ENCODE results near the gene CFDP1.
A peak's percentile ranks its signal among the peaks of the same experiment; 100 is the strongest.

The CFDP1 gene

DNA sequence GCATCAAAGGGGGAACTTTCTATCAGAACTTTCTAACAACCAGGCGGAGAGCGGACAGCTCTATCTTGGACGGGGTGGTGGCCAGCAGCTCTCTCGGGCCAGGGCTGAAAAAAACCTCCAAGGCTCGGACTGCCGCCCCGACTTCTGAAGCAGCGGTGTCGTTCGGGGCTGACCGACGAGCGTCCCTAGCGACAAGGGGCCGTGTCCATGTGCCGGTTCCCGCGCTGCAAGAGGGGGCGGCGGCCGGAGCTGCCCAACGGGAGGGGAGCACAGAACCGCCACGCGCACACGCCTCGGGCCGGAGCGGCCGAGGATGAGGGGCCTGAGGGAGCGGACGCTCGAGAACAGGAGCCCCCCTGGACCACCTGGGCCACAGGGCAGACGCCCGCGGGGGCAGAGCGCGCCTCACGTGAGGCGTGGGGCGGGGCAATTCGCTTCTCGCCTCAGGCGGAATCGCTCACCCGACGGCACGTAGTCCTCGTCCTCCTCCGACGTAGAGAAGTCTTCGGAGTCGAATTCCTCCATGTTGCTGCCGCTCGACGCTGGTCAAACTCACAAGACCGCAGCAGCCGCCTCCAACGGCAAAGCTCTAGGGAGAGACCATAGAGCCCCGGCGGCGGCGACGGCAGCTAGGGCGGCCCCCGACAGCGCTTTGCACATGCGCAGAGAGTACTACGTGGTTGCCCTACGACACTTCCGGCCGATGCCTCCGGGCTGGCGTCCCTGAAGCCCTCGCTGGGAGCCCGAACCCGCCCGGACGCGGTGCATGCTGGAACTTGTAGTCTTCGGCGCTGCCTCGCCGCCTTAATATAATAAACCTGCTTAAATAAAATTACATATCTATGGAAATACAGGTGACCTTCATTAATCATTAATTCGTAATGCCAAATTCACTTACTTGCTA is at the start of gene CFDP1:
TSS of gene CFDP1 (minus strand) at position 676 of the 904 bp plus-strand sequence. CDS start at position 525, 151 bp downstream.
- Histone ChIP-seq H4K20me1 (peaks cover 0 to 32% (median 7%) of the 10 kb centered on the region in 11 experiments; a peak in 8 of 22 replicates), H3K36me3 (peaks cover 0 to 21% (median 5%) of the 10 kb centered on the region in 11 experiments; a peak in 7 of 22 replicates), H3K27ac (peak within 1 kb of the TSS; percentile 73 to 96 (median 89)), H3K4me2 (peak within 1 kb of the TSS; percentile 77 to 93 (median 87)), H3K4me3 (peak within 1 kb of the TSS; percentile 71 to 93 (median 83)), H3K9ac (peak within 1 kb of the TSS; percentile 75 to 96 (median 89)), H3K27me3 (no peaks in the 10 kb centered on the region), H3K4me1 (peaks cover 25 to 44% (median 37%) of the 10 kb centered on the region in 10 experiments), H3K9me3 (replicated peaks in 1 of 11) (peaks cover 0 to 6% (median 0%) of the 10 kb centered on the region in 11 experiments; a peak in 4 of 22 replicates)
- no peak for TF ChIP-seq Cebpa-rat (IDR thresholded peaks at IDR 0.05)

DNA sequence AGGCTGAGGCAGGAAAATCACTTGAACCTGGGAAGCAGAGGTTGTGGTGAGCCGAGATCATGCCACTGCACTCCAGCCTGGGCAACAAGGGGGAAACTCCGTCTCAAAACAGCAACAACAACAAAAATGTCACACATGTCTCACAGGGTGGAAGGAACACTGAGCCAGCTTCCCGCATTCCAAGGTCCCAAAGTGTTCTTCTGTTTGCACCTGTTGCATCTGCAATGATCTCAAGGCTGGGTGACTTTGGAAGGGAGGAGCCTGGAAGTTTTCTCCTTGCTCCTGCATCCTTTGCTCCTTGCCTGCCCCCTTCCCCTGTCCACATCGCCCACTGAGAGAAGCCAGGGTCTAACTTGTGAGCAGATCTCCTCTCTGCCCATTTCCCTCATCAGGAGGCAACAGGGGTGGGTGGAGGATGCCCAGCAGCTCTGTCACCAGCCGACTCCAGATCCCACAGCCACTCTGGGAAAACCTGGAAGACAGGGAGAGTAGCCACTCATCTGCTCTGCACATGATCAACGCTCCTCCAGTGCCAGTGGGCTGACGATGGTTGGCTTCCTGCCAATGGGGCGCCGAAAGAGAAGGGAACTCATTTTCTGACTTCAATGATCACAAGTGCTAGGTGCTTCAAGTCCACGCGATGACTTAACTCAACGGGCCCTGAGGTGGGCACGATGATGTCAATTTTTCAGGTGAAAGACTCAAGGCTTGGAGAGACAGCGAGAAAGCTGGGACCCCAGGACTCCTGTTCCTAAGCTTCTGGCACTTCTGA is 49.3 kb upstream of the CFDP1 start:
- Histone ChIP-seq H3K9ac (no peak overlapping the region), H3K27ac (peak overlapping the region in 1 of 11 experiments; percentile 10; a peak in 1 of 22 replicates), H4K20me1 (peaks cover 0 to 14% (median 0%) of the 10 kb centered on the region in 11 experiments; a peak in 3 of 22 replicates), H3K27me3 (no peaks in the 10 kb centered on the region), H3K4me1 (peaks cover 48 to 63% (median 56%) of the 10 kb centered on the region in 10 experiments), H3K36me3 (peaks cover 0 to 82% (median 35%) of the 10 kb centered on the region in 11 experiments; a peak in 17 of 22 replicates), H3K9me3 (replicated peaks in 1 of 11) (no peaks in the 10 kb centered on the region), H3K4me2 (peak overlapping the region in 2 of 11 experiments; percentile 87 to 95; a peak in 1 of 22 replicates), H3K4me3 (no peak overlapping the region)
- TF ChIP-seq Cebpa-rat (IDR thresholded peaks at IDR 0.05): no peak

DNA sequence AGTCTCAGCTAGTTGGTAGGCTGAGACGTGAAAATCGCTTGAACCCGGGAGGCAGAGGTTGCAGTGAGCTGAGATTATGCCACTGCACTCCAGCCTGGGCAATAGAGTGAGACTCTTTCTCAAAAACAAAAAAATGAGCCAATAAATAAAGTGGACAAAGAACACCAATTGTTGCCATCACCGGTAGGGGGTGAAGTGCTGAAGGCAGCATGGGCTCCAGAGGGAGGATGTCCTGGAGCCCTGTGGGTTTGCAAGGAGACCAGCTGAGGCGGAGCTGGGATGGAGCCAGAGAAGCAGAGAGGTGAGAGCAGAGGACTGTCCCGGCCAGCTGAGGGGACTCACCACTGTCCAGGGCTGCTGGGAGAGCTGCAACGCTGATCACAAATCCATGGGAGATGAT is 48.2 kb upstream of the CFDP1 start:
- Histone ChIP-seq H3K27ac (no peak overlapping the region), H3K9ac (no peak overlapping the region), H3K4me2 (no peak overlapping the region), H3K27me3 (no peaks in the 10 kb centered on the region), H3K36me3 (peaks cover 0 to 81% (median 38%) of the 10 kb centered on the region in 11 experiments; a peak in 17 of 22 replicates), H3K4me1 (peaks cover 37 to 64% (median 53%) of the 10 kb centered on the region in 10 experiments), H4K20me1 (peaks cover 0 to 14% (median 0%) of the 10 kb centered on the region in 11 experiments; a peak in 3 of 22 replicates), H3K4me3 (no peak overlapping the region), H3K9me3 (replicated peaks in 1 of 11) (no peaks in the 10 kb centered on the region)
- no peak for TF ChIP-seq Cebpa-rat (IDR thresholded peaks at IDR 0.05)

DNA sequence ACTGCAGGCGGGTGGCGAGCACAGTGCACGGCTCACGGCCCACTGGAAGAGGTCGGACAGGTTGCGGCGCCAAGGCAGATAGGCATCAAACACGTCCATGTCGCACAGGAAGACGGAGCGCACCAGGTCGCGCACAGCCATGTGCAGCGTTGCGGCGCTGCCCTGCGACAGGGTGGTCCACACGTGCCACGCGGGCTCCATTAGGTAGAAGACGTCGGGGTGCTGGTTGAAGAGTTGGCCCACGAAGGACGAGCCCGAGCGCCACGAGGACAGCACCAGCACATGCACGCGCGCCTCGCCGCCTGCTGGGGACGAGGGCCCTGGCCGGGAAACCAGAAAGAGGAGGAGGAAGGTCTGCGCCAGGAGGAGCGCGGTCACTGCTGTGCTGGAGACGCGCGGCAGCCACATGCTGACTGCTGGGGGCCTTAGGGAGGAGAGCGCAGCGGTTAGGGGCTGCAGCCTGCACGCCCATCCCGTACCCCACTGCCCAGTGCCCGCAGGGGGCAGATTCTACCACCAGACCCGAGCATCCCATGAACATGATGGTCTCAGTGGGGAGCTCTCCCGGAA is 46.2 kb upstream of the CFDP1 start:
- Histone ChIP-seq H3K4me2 (peak overlapping the region in 1 of 11 experiments; percentile 85; a peak in 1 of 22 replicates), H3K36me3 (peaks cover 0 to 94% (median 38%) of the 10 kb centered on the region in 11 experiments; a peak in 17 of 22 replicates), H3K27ac (no peak overlapping the region; a peak in 1 of 22 replicates), H3K4me1 (peaks cover 17 to 44% (median 33%) of the 10 kb centered on the region in 10 experiments), H3K9me3 (replicated peaks in 1 of 11) (no peaks in the 10 kb centered on the region), H3K9ac (no peak overlapping the region), H3K27me3 (no peaks in the 10 kb centered on the region), H4K20me1 (no peaks in the 10 kb centered on the region), H3K4me3 (no peak overlapping the region)
- TF ChIP-seq Cebpa-rat (IDR thresholded peaks at IDR 0.05): no peak

DNA sequence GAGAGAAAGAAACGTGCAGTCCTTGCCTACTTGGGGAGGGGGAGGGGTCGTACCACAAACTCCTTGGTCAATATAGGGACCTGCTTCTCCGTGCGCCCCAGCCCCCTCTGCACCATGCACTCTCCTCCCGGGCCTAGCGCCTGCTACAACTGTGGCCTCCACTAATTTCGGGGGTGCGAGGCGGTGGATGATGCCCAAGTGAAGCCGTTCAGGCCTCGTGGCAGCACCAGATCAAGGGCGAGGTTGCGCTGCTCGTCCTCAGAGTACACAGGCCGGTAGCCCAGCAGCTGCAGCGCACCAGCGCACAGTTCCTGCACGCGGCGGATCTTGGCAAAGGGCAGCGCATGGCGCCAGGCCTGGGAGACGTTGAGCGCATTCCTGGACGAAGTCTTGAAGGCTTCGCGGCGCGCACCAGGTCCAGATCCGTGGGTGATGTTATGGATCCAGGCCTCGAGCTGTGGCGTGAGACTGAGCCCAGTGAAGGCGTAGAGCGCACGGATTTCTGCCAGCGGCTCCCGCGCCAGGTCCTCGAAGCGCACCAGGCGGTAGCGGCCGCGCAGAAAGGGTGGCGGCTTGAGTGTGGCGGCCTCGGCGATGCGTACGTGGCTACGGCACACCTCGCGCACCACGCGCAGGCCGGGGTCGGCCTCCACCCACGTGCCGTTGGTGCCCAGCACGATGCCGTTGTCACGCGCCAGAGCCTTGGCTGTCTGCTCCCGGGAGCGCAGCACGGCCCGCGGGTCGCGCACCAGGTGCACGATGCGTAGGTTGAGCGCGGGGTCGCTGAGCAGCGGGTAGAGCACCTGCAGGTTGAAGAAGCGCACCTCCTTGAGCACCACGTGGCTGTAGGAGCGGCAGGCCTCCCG is 45.4 kb upstream of the CFDP1 start:
- no peak for TF ChIP-seq Cebpa-rat (IDR thresholded peaks at IDR 0.05)
- no peaks in the 10 kb centered on the region for H3K9me3 ChIP-seq (replicated peaks in 1 of 11)
- peak overlapping the region in 7 of 11 experiments; percentile 20 to 85 (median 66); a peak in 12 of 22 replicates for H3K4me2 ChIP-seq
- peak overlapping the region in 5 of 11 experiments; percentile 28 to 55 (median 46); a peak in 10 of 22 replicates for H3K27ac ChIP-seq
- no peak overlapping the region for H3K4me3 ChIP-seq
- H3K36me3 ChIP-seq: peaks cover 0 to 95% (median 42%) of the 10 kb centered on the region in 11 experiments; a peak in 17 of 22 replicates
- no peaks in the 10 kb centered on the region for H4K20me1 ChIP-seq
- peaks cover 9 to 36% (median 27%) of the 10 kb centered on the region in 10 experiments; a peak in 19 of 20 replicates for H3K4me1 ChIP-seq
- H3K27me3 ChIP-seq: no peaks in the 10 kb centered on the region
- H3K9ac ChIP-seq: no peak overlapping the region

DNA sequence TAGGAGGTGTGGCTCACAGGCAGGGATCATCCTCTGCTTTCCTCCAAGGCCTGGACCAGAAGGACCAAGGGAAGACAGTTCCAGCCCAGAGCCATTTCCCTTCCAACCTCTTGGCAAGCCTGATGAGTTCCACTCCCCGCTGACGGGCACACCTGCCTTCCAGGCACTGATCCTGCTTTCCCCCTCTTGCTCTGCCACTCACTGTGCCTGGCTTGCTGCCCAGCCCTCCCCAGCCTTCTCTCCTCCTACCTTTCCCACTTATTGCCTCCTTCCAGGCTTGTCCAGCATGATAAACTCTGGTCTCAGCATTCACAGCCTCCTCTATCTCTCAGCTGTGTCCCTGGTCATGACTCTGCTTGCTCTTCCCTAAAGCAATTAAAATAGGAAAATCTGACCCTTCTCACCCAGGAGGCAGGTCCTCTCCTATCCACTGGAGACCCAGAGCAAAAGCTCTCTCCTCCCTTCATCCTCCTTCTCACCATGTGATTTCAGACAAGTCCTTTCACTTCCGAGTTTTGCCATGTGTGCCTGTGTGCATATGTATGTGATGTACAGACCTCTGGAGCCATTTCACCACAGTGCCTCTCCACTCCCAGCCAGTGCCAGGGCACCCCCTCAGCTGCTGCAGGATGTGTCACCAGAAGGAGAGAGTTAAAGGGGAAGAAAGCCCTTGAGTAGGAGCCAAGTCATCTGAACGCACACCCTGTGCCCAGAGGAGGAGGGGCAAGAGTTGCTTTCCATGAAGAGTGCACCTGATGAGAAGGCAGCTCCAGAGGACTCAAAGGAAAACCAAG is 44.6 kb upstream of the CFDP1 start:
- peak overlapping the region in 9 of 11 experiments; percentile 4 to 80 (median 60); a peak in 15 of 22 replicates for H3K27ac ChIP-seq
- H3K4me3 ChIP-seq: no peak overlapping the region
- no peaks in the 10 kb centered on the region for H3K27me3 ChIP-seq
- no peaks in the 10 kb centered on the region for H4K20me1 ChIP-seq
- peaks cover under 1 to 28% (median 19%) of the 10 kb centered on the region in 10 experiments; a peak in 18 of 20 replicates for H3K4me1 ChIP-seq
- no peak for TF ChIP-seq Cebpa-rat (IDR thresholded peaks at IDR 0.05)
- peak overlapping the region in 6 of 11 experiments; percentile 11 to 61 (median 24); a peak in 9 of 22 replicates for H3K9ac ChIP-seq
- no peaks in the 10 kb centered on the region for H3K9me3 ChIP-seq (replicated peaks in 1 of 11)
- peaks cover 0 to 95% (median 51%) of the 10 kb centered on the region in 11 experiments; a peak in 17 of 22 replicates for H3K36me3 ChIP-seq
- peak overlapping the region in 7 of 11 experiments; percentile 20 to 85 (median 68); a peak in 12 of 22 replicates for H3K4me2 ChIP-seq

DNA sequence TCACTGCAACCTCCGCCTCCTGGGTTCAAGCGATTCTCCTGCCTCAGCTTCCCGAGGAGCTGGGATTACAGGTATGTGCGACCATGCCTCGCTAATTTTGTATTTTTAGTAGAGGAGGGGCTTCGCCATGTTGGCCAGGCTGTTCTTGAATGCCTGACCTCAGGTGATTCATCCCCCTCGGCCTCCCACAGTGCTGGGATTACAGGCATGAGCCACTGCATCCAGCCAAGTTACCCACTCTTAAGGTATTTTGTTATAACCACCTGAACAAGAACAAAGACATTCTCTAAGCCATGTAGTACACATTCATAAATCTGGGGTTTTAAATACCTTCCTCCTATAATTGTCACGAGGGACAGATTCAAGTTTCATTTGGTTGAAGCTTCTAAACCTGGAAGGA is 43.5 kb upstream of the CFDP1 start:
- Histone ChIP-seq H3K4me3 (no peak overlapping the region), H3K27ac (peak overlapping the region in 6 of 11 experiments; percentile 27 to 80 (median 66); a peak in 6 of 22 replicates), H3K9ac (no peak overlapping the region), H4K20me1 (no peaks in the 10 kb centered on the region), H3K4me2 (peak overlapping the region in 1 of 11 experiments; percentile 66; a peak in 1 of 22 replicates), H3K4me1 (peaks cover 0 to 26% (median 17%) of the 10 kb centered on the region in 10 experiments; a peak in 14 of 20 replicates), H3K9me3 (replicated peaks in 1 of 11) (no peaks in the 10 kb centered on the region), H3K36me3 (peaks cover 0 to 88% (median 50%) of the 10 kb centered on the region in 11 experiments; a peak in 17 of 22 replicates), H3K27me3 (no peaks in the 10 kb centered on the region)
- no peak for TF ChIP-seq Cebpa-rat (IDR thresholded peaks at IDR 0.05)

Data from BLaER1 treated with 17β-estradiol and CSF1 and Interleukin-3, amounts not matched to agents 10 nM and 100 nM (cell line).